PC-3 (cell line): ENCODE measurements around the gene MAP3K5. TPM values are rescaled to one million over a fixed set of nuclear protein-coding genes. Genes with fewer than 3 reads are reported as not detected.

Experiments
- ATAC-seq: fragments of 200-7000 bp; cut with Tn5 transposase; 2 replicates; pipeline ENCODE4 v1.9.1; 2020; ENCODE audit warnings: mild to moderate bottlenecking, moderate library complexity
- BruUV-seq: library from RNA; stranded (reverse); fragments of 400-500 nt; replicated peaks from 2 replicates; lab custom pipeline; 2021; lab: Mats Ljungman, UMichigan
- CTCF ChIA-PET: fragments of 300-600 bp; sonication (Branson Sonifier 250); formaldehyde crosslinking; loops from one replicate; lab custom pipeline; 2022; ENCODE audit warnings: antibody characterized with exemption; lab: Charles Lee
- POLR2A ChIA-PET: fragments of 300-600 bp; sonication (Branson Sonifier 250); formaldehyde crosslinking; loops from one replicate; lab custom pipeline; 2022; ENCODE audit warnings: antibody characterized with exemption; ENCODE audit not compliant: unreplicated experiment; lab: Charles Lee
- DNase-seq: peaks from one replicate; pipeline ENCODE4 v3.0.0-alpha.2; 2015
- H2AFZ ChIP-seq: fragments of 300-600 bp; sonication (generic); 2 replicates; pipeline ENCODE4 v1.6.0; 2016; ENCODE audit warnings: antibody characterized with exemption, low read length
- H3F3A ChIP-seq: fragments of 300-600 bp; sonication (generic); one replicate; pipeline ENCODE4 v1.6.0; 2017; ENCODE audit warnings: antibody characterized with exemption, low read length, control low read depth, mild to moderate bottlenecking; ENCODE audit not compliant: unreplicated experiment
- H3K27ac ChIP-seq: fragments of 300-600 bp; sonication (generic); 2 replicates; pipeline ENCODE4 v1.5.1; 2016; ENCODE audit warnings: mild to moderate bottlenecking, low read length
- H3K27me3 ChIP-seq: fragments of 300-600 bp; sonication (generic); 2 replicates; pipeline ENCODE4 v1.6.1; 2016; ENCODE audit warnings: low read length, mixed read lengths
- H3K36me3 ChIP-seq: fragments of 300-600 bp; sonication (generic); 2 replicates; pipeline ENCODE4 v1.6.1; 2016; ENCODE audit warnings: low read depth, mixed run types, low read length, mixed read lengths
- H3K4me1 ChIP-seq: fragments of 300-600 bp; sonication (generic); 2 replicates; pipeline ENCODE4 v1.5.1; 2016; ENCODE audit warnings: low read length; ENCODE audit not compliant: insufficient read depth
- H3K4me2 ChIP-seq: fragments of 300-600 bp; sonication (generic); 2 replicates; pipeline ENCODE4 v1.6.0; 2016; ENCODE audit warnings: low read length
- H3K4me3 ChIP-seq: fragments of 300-600 bp; sonication (generic); 2 replicates; pipeline ENCODE4 v1.5.1; 2016; ENCODE audit warnings: mild to moderate bottlenecking, low read length, mixed read lengths
- H3K79me2 ChIP-seq: fragments of 300-600 bp; sonication (generic); 2 replicates; pipeline ENCODE4 v1.6.1; 2017; ENCODE audit warnings: low read length, mixed read lengths
- H3K9ac ChIP-seq: fragments of 300-600 bp; sonication (generic); 2 replicates; pipeline ENCODE4 v1.6.0; 2016; ENCODE audit warnings: mild to moderate bottlenecking, low read length
- H3K9me2 ChIP-seq: fragments of 300-600 bp; sonication (generic); replicated peaks from 2 replicates; pipeline ENCODE4 v1.6.1; 2016; ENCODE audit warnings: mixed run types, low read length, mixed read lengths
- H3K9me3 ChIP-seq: fragments of 300-600 bp; sonication (generic); 2 replicates; pipeline ENCODE4 v1.6.1; 2016; ENCODE audit warnings: low read length, mixed read lengths
- H4K20me1 ChIP-seq: fragments of 300-600 bp; sonication (generic); 2 replicates; pipeline ENCODE4 v1.6.1; 2016; ENCODE audit warnings: low read length, mixed read lengths
- CTCF ChIP-seq: fragments of 300-600 bp; sonication (generic); conservative IDR thresholded peaks from 2 replicates; pipeline ENCODE4 v1.5.1; 2017; ENCODE audit warnings: antibody characterized with exemption, low read depth, mild to moderate bottlenecking, low read length
- EZH2 ChIP-seq: fragments of 300-600 bp; sonication (generic); IDR thresholded peaks from one replicate; pipeline ENCODE4 v1.6.1; 2017; ENCODE audit warnings: antibody characterized with exemption, mild to moderate bottlenecking, low read length; ENCODE audit not compliant: unreplicated experiment
- EZH2phosphoT487 ChIP-seq: fragments of 300-600 bp; sonication (generic); IDR thresholded peaks from 2 replicates; pipeline ENCODE4 v1.6.1; 2018; ENCODE audit warnings: mild to moderate bottlenecking, antibody characterized with exemption, low read length, borderline replicate concordance
- intact Hi-C: fragments of 100-400 bp; cut with micrococcal nuclease; formaldehyde crosslinking; loops from 2 replicates; pipeline ENCODE4 v1.9.0; 2023
- total RNA-seq: library from RNA; depleted of rRNA; stranded (reverse); fragments of >200 nt; gene quantifications from 2 replicates; pipeline ENCODE4 v1.2.3, GENCODE V29; 2014

Gene MAP3K5
- total RNA-seq, 1 experiment from 2014 or later: 4.3 TPM

GRCh38 chr6:136803608-136804007 lies 11.3 kb upstream of the MAP3K5 start:
- no peaks in the 10 kb centered on the region for H3F3A ChIP-seq
- H4K20me1 ChIP-seq: no peaks in the 10 kb centered on the region
- H2AFZ ChIP-seq: no peak overlapping the region
- intact Hi-C loops: no loop called here
- ATAC-seq: no peak
- H3K36me3 ChIP-seq: no peaks in the 10 kb centered on the region
- H3K79me2 ChIP-seq: no peaks in the 10 kb centered on the region
- no peak overlapping the region for H3K9ac ChIP-seq
- POLR2A ChIA-PET: no interaction called here
- H3K4me2 ChIP-seq: no peak overlapping the region
- no peaks in the 10 kb centered on the region for H3K27me3 ChIP-seq
- no peaks in the 10 kb centered on the region for H3K4me1 ChIP-seq
- no TSS peak for BruUV-seq
- DNase-seq: no peak
- no peak overlapping the region for H3K4me3 ChIP-seq
- H3K9me3 ChIP-seq: no peaks in the 10 kb centered on the region
- H3K9me2 ChIP-seq: no peaks in the 10 kb centered on the region
- CTCF ChIA-PET: no interaction called here
- TF ChIP-seq EZH2 (no peak), CTCF (no peak), EZH2phosphoT487 (no peak)
- H3K27ac ChIP-seq: no peak overlapping the region

- Histone ChIP-seq H3K27me3 (no peaks in the 10 kb centered on the region), H3K4me1 (no peaks in the 10 kb centered on the region), H3K9me2 (no peaks in the 10 kb centered on the region), H4K20me1 (no peaks in the 10 kb centered on the region), H3K9ac (no peak overlapping the region), H3K27ac (no peak overlapping the region), H2AFZ (no peak overlapping the region), H3K4me3 (no peak overlapping the region), H3F3A (no peaks in the 10 kb centered on the region), H3K9me3 (no peaks in the 10 kb centered on the region), H3K79me2 (no peaks in the 10 kb centered on the region), H3K36me3 (no peaks in the 10 kb centered on the region), H3K4me2 (no peak overlapping the region)
- DNase-seq (no peak), ATAC-seq (no peak)
- intact Hi-C loops: no loop called here
- BruUV-seq: no TSS peak
- TF ChIP-seq EZH2phosphoT487: no peak
- TF ChIP-seq EZH2: no peak
- no peak for TF ChIP-seq CTCF
- ChIA-PET POLR2A (no interaction called here), CTCF (interaction anchor here (0.6 kb wide), 1 partner anchor 78 kb away, joined by 3 read pairs; no protein-coding TSS in a partner anchor)
Observed at GRCh38 chr6:136801581-136801980, 9.3 kb upstream of the MAP3K5 start.

- CTCF ChIA-PET: no interaction called here
- no TSS peak for BruUV-seq
- ATAC-seq (no peak), DNase-seq (no peak)
- Histone ChIP-seq H3K9me2 (no peaks in the 10 kb centered on the region), H3K27ac (no peak overlapping the region), H3K9me3 (no peaks in the 10 kb centered on the region), H4K20me1 (no peaks in the 10 kb centered on the region), H3K79me2 (no peaks in the 10 kb centered on the region), H3K27me3 (no peaks in the 10 kb centered on the region), H3K4me3 (no peak overlapping the region), H3K9ac (no peak overlapping the region), H3K4me1 (0 out of 2 replicates have a peak, but pooled peaks cover 4% of the 10 kb centered on the region), H3K36me3 (no peaks in the 10 kb centered on the region), H3K4me2 (no peak overlapping the region), H3F3A (no peaks in the 10 kb centered on the region), H2AFZ (no peak overlapping the region)
- POLR2A ChIA-PET: no interaction called here
- TF ChIP-seq CTCF (no peak), EZH2phosphoT487 (no peak), EZH2 (no peak)
- intact Hi-C loops: no loop called here
Observed at GRCh38 chr6:136798044-136798443, 5.8 kb upstream of the MAP3K5 start.
